ENCODE measurements around the gene CCDC148. TPM values are rescaled to one million over a fixed set of nuclear protein-coding genes. Genes with fewer than 3 reads are reported as not detected.

CCDC148 gene
- total and polyA plus RNA-seq, 2 donors (not counting 1 experiment from before 2014, with no cell fraction given), result not detected

GRCh38 chr2:158144914-158145625 lies 311.5 kb downstream of the CCDC148 start:
- TF ChIP-seq EZH2 (IDR thresholded peaks at IDR 0.05; ENCODE audit: borderline replicate concordance, insufficient read depth, low read depth, low read length, poor library complexity, severe bottlenecking) (no peak), CTCF (IDR thresholded peaks at IDR 0.05) (no peak)
- Histone ChIP-seq H3K4me3 (ENCODE audit: control extremely low read depth in 1 of 5, extremely low read depth in 1 of 5, insufficient read depth in 1 of 5, low read depth in 2 of 5, low read length in 4 of 5) (no peak overlapping the region), H3K79me2 (ENCODE audit: control insufficient read depth, insufficient read depth, low read length) (no peaks in the 10 kb centered on the region), H3K9me3 (ENCODE audit: control extremely low read depth in 1 of 3, control insufficient read depth in 2 of 3, insufficient read depth in 1 of 3, low read length in 2 of 3) (peaks cover 0 to 1% (median 0%) of the 10 kb centered on the region in 3 donors), H3K27ac (ENCODE audit: low read length in 2 of 2) (no peak overlapping the region), H2AFZ (ENCODE audit: insufficient read depth, low read depth, low read length, poor library complexity, severe bottlenecking) (no peak overlapping the region), H3K4me1 (ENCODE audit: control insufficient read depth in 2 of 2, insufficient read depth in 2 of 2, low read length in 2 of 2) (no peaks in the 10 kb centered on the region), H3K9ac (ENCODE audit: low read length) (no peak overlapping the region), H4K20me1 (ENCODE audit: control insufficient read depth, insufficient read depth, low read length, poor library complexity, severe bottlenecking) (no peaks in the 10 kb centered on the region), H3K36me3 (replicated peaks in 1 of 2; ENCODE audit: control extremely low read depth in 1 of 2, control insufficient read depth in 1 of 2, extremely low read depth in 1 of 2, insufficient read depth in 2 of 2, low read length in 1 of 2) (no peaks in the 10 kb centered on the region), H3K4me2 (replicated peaks; ENCODE audit: low read depth, low read length, poor library complexity, severe bottlenecking) (no peak overlapping the region), H3K27me3 (replicated peaks in 1 of 4; ENCODE audit: control extremely low read depth in 1 of 4, control insufficient read depth in 3 of 4, insufficient read depth in 4 of 4, low read length in 3 of 4) (no peaks in the 10 kb centered on the region)
- WGBS (ENCODE audit: insufficient coverage), result 95% methylated on average over 6 of the region's 13 CpGs
- peaks cover 5% of the 10 kb centered on the region for H3K4me1 Mint-ChIP-seq
- ChIA-PET CTCF (no interaction called here), POLR2A (no interaction called here)
- peaks cover 26% of the 10 kb centered on the region for H3K27me3 Mint-ChIP-seq
- no peak for ATAC-seq (ENCODE audit: low read depth)
- DNase-seq, result no peak
- no peaks in the 10 kb centered on the region for H3K9me3 Mint-ChIP-seq (ENCODE audit: insufficient read depth)
- no peak overlapping the region for H3K27ac Mint-ChIP-seq
- H3K4me3 Mint-ChIP-seq, result no peak overlapping the region
- intact Hi-C loops (cut with micrococcal nuclease), result no loop called here

- Histone ChIP-seq H3K9me3 (ENCODE audit: control extremely low read depth in 1 of 3, control insufficient read depth in 2 of 3, insufficient read depth in 1 of 3, low read length in 2 of 3) (peaks cover 0 to 1% (median 0%) of the 10 kb centered on the region in 3 donors), H3K27ac (ENCODE audit: low read length in 2 of 2) (no peak overlapping the region), H3K79me2 (ENCODE audit: control insufficient read depth, insufficient read depth, low read length) (no peaks in the 10 kb centered on the region), H3K4me1 (ENCODE audit: control insufficient read depth in 2 of 2, insufficient read depth in 2 of 2, low read length in 2 of 2) (no peaks in the 10 kb centered on the region), H3K4me3 (ENCODE audit: control extremely low read depth in 1 of 5, extremely low read depth in 1 of 5, insufficient read depth in 1 of 5, low read depth in 2 of 5, low read length in 4 of 5) (no peak overlapping the region), H2AFZ (ENCODE audit: insufficient read depth, low read depth, low read length, poor library complexity, severe bottlenecking) (no peak overlapping the region), H3K27me3 (replicated peaks in 1 of 4; ENCODE audit: control extremely low read depth in 1 of 4, control insufficient read depth in 3 of 4, insufficient read depth in 4 of 4, low read length in 3 of 4) (no peaks in the 10 kb centered on the region), H4K20me1 (ENCODE audit: control insufficient read depth, insufficient read depth, low read length, poor library complexity, severe bottlenecking) (no peaks in the 10 kb centered on the region), H3K36me3 (replicated peaks in 1 of 2; ENCODE audit: control extremely low read depth in 1 of 2, control insufficient read depth in 1 of 2, extremely low read depth in 1 of 2, insufficient read depth in 2 of 2, low read length in 1 of 2) (no peaks in the 10 kb centered on the region), H3K4me2 (replicated peaks; ENCODE audit: low read depth, low read length, poor library complexity, severe bottlenecking) (no peak overlapping the region), H3K9ac (ENCODE audit: low read length) (no peak overlapping the region)
- TF ChIP-seq EZH2 (IDR thresholded peaks at IDR 0.05; ENCODE audit: borderline replicate concordance, insufficient read depth, low read depth, low read length, poor library complexity, severe bottlenecking), result no peak
- no peak for TF ChIP-seq CTCF (IDR thresholded peaks at IDR 0.05)
- no peak overlapping the region for H3K27ac Mint-ChIP-seq
- ATAC-seq (ENCODE audit: low read depth) (no peak), DNase-seq (no peak)
- ChIA-PET POLR2A (no interaction called here), CTCF (no interaction called here)
- H3K4me3 Mint-ChIP-seq, result no peak overlapping the region
- no peaks in the 10 kb centered on the region for H3K9me3 Mint-ChIP-seq (ENCODE audit: insufficient read depth)
- peaks cover 21% of the 10 kb centered on the region for H3K27me3 Mint-ChIP-seq
- 94% methylated on average over 2 of the region's 3 CpGs for WGBS (ENCODE audit: insufficient coverage)
- intact Hi-C loops (cut with micrococcal nuclease), result no loop called here
- H3K4me1 Mint-ChIP-seq, result peaks cover 5% of the 10 kb centered on the region
These were observed 312.7 kb downstream of the CCDC148 start for GRCh38 chr2:158143703-158144360.
